GM18907 (cell line): ENCODE results near the gene ZSWIM2.
A peak's percentile ranks its signal among the peaks of the same experiment; 100 is the strongest.
"Not testable (repeated sequence)": the region's sequence is repeated elsewhere in the genome, so short reads cannot be mapped to it uniquely, and the experiment has no call there.

Experiments used
- ATAC-seq: cut with Tn5 transposase; IDR thresholded peaks from one replicate; pipeline ENCODE4 v1.9.1; 2021; ENCODE audit warnings: mild to moderate bottlenecking, moderate library complexity; ENCODE audit not compliant: unreplicated experiment

The ZSWIM2 gene, protein sequence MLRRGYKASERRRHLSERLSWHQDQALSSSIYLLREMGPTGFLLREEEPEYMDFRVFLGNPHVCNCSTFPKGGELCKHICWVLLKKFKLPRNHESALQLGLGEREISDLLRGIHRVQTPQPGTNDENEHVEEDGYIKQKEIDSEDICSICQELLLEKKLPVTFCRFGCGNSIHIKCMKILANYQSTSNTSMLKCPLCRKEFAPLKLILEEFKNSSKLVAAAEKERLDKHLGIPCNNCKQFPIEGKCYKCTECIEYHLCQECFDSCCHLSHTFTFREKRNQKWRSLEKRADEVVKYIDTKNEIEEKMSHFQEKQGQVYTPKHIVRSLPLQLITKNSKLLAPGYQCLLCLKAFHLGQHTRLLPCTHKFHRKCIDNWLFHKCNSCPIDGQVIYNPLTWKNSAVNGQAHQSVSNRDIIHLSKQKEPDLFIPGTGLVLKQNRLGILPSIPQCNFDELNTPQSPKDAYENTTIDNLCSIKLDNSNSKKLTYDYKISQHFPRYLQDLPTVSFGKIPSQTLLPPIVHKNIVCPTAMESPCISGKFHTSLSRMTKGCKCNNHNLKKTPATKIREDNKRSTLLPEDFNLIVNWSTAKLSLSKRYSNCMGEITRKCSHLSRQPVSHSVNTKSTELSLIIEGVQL

GRCh38 chr2:186848873-186849578 lies at the start of gene ZSWIM2:
ZSWIM2 (minus strand) TSS chr2:186849170; CDS start chr2:186849130, 40 bp downstream.
- peak; percentile 81 for ATAC-seq

GRCh38 chr2:186896220-186896619 lies 47.2 kb upstream of the ZSWIM2 start:
- not testable (repeated sequence) for ATAC-seq

GRCh38 chr2:186895451-186895850 lies 46.5 kb upstream of the ZSWIM2 start:
- ATAC-seq = no peak

- no peak for ATAC-seq
Observed at GRCh38 chr2:186894478-186894877, 45.5 kb upstream of the ZSWIM2 start.

GRCh38 chr2:186892821-186893220 lies 43.9 kb upstream of the ZSWIM2 start:
- no peak for ATAC-seq

- ATAC-seq = no peak
Observed at GRCh38 chr2:186891185-186891621, 42.2 kb upstream of the ZSWIM2 start.

DNA sequence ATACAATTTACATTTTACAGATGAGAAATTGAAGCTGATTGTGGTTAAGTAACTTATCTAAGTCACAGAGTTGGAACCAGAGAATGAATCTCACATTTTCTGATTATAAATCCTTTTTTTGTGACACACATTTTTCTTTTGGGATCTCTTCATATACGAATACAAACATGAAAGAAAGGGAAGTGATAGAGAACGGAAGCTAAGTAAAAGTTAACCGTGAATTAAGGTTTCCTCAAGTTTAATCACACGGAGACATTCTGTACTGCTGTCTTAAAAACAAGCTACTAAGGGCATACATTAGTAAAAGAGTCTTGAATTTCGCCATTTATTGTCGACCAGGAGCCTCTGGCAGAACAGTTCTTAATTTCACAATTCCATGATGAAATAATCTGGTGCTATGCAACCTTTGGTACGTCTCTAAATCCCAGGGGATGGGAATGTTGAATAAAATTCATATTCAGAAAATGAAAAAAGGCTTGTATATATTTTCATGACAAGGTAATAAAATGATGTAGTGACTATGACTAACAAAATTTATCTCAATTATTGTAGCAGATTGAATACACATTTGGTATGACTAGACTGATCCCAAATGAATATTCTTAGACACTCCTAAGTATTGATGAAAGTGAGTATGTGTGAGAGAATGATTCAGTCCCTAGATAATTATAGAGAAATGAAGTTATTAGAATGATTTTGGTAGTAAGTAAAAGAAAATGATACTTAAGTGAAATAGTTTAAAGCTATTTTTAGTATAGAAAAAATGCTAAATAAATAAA lies 40.3 kb upstream of the ZSWIM2 start:
- ATAC-seq = no peak

DNA sequence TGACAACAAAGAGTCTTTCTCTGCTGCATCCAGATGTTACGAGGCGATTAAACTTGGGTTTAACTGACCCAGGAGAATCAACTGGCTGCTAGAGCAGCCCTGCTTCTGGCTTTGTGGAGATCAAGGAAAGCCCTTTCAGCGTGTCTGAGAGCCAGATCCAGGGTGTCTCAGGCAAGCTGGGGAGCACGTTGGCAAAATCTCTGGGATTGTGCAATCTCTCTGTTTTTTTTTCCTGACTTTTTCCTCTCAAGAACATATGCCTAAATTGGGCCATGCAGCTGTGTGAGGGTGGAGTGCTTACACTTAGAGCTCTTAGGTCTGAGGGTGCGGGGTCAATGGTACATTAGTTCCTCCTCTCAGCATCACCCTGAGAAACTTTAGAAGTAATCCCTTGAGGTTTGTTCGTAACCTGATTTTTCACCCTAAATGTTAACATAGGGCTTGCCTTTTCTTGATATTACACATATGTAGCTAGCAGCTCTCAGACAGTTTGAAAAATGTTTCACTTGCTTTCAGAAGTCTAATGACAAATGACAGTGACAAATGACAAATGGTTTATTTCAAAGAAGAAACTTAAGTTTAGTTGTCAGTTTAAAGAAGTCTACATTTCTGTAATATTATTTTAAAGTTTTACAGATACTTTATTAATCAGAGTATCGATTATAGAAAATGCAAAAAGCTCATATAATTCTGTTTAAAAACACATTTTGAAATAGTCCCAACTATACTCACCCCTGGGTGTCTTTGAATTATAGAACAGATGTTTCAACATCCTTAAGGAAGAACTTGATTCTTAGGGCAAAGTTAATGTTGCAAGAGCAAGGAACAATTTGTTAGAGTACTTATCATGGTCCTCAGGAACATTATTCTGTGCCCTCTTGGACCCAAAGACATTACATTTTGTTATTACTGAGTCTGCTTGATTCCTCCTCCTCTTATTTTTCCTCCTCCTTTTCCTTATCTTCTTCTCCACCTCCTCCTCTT lies 38.4 kb upstream of the ZSWIM2 start:
- peak; percentile 44 for ATAC-seq

DNA sequence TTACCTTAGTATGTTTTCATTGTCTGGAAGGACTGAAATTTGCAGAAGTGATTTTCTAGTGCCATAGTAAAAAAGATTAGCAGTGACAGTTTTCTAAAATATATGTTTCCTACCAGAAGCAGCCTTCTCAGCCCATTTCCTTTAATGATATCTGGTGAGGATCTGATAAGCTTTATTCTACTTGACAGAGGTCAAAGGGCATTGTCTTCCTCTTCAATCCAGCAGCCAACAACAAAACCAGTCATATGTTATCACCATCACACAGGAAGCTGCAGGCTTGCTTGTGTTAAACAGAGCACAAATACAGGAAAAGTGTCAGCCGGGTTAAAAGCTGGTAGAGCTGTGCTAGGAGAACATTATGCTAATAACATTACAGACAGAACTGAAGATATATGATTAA lies 35.6 kb upstream of the ZSWIM2 start:
- ATAC-seq = no peak

DNA sequence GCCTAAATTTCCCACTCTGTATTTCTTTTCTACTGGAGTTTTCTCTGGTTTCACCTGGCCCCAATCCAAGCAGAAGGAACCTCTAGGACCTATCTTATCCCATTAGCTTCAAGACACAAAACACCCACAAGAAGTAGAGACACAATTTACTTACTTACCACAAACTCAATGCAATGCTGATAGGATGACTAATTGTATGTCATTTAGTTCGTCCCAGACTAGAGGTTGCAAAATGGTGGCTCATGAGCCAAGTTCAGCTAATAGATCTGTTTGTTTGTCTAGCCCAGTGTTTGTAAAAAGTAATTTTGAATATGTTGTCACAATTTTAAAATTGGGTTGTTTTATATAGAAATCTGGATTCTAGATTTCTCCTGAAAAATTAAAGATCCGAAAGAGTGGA lies 34.7 kb upstream of the ZSWIM2 start:
- no peak for ATAC-seq

- ATAC-seq = no peak
Observed at GRCh38 chr2:186882511-186883071, 33.6 kb upstream of the ZSWIM2 start.

DNA sequence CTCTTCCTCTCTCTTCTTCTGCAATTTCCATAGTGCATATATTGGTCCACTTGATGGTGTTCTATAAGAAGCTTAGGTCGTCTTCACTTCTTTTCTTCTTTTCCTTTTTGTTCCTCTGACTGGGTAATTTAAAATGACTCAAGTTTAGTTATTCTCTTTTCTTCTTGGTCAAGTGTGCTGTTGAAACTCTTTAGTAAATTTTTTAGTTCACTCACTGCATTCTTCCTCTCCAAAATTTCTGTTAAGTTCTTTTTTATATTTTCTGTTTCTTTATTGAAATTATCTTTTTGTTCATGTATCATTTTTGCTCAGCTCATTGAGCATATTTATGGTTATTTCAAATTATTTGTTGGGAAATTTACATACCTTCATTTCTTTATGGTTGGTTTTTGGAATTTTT lies 32.7 kb upstream of the ZSWIM2 start:
- no peak for ATAC-seq

GRCh38 chr2:186879312-186879711 lies 30.3 kb upstream of the ZSWIM2 start:
- ATAC-seq = no peak

DNA sequence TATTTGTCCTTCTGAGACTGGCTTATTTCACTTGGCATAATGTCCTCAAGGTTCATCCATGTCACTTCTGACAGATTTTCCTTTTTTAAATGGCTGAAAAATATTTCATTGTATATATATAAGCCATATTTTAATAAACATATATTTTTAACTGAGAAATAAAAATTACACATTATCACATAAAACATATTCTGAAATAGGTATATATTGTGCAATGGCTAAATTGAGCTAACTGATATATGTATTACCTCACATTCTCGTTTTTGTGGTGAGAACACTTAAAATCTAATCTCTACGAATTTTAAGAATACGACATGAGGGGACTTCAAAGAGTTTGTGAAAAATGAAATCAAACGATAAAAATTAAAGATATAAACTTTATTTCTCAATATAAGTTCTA lies 25.7 kb upstream of the ZSWIM2 start:
- ATAC-seq = no peak

DNA sequence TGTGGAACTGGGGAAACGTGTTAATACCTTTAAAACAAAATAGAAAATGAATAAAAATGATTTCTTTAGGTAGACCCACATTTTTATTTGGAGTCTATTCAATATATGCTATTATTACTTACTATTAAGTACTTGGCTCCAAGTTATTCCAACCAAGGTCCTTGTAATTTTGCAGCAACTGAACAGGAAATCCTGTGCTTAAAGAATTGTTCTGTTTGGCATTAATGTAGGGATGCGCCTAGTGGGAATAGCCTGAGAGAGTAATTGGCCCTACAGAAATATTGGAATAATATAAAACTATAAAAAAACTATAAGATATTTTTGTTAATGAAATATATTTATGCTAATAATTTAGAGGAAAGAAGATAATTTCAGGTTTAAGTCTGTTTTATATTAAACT lies 22.9 kb upstream of the ZSWIM2 start:
- no peak for ATAC-seq

GRCh38 chr2:186868344-186868743 lies 19.4 kb upstream of the ZSWIM2 start:
- no peak for ATAC-seq

GRCh38 chr2:186862869-186863709 lies 14.1 kb upstream of the ZSWIM2 start:
- peak; percentile 86 for ATAC-seq

DNA sequence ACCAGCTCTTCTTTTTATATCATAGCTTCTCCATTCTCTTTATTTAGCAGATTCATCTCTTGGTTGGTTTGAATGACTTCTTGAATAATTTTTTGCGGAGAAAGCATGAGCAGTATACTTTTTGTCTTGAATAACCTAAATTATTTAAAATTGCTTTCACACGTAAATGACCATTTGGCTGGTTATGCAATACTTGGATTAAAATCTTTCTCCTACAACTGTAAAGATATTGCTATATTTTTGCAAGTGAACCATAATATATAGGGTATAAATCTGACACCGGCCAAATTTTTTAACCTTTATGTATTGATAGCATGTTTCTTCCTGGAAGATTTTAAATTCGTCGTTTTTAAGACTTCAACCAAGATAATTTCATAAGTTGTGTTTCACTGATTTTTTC lies 6.2 kb upstream of the ZSWIM2 start:
- no peak for ATAC-seq

- no peak for ATAC-seq
Observed at GRCh38 chr2:186853951-186854350, 5.0 kb upstream of the ZSWIM2 start.
